Keratinocyte (primary cell): ENCODE measurements around the gene TIE1.

ENCODE experiments used
- CTCF ChIP-seq, 3 experiments: IDR thresholded peaks in 1 of 3; conservative IDR thresholded peaks in 1 of 3; optimal IDR thresholded peaks in 1 of 3; 2 replicates in 2 of 3; 3 replicates in 1 of 3; pipeline versions ENCODE3 to v1.5.1; 2011; ENCODE audit warnings: low read length in 3 of 3, mild to moderate bottlenecking in 3 of 3, moderate library complexity in 2 of 3, control low read depth in 1 of 3, inconsistent platforms in 1 of 3; ENCODE audit not compliant: insufficient read depth in 2 of 3; ENCODE audit errors: extremely low read depth in 1 of 3
- EZH2 ChIP-seq: IDR thresholded peaks from one replicate; pipeline ENCODE4 v1.6.1; 2012; ENCODE audit warnings: inconsistent platforms, mild to moderate bottlenecking, low read length, moderate library complexity

- TF ChIP-seq CTCF (optimal IDR thresholded peaks at IDR 0.05 in 1 of 3, IDR thresholded peaks at IDR 0.05 in 1 of 3, conservative IDR thresholded peaks at IDR 0.05 in 1 of 3; ENCODE audit: extremely low read depth in 1 of 3, insufficient read depth in 2 of 3, low read length in 3 of 3) (no peak), EZH2 (no peak)
These were observed 71.4 kb downstream of the TIE1 start for GRCh38 chr1:43372172-43372571.
